ENCODE results near the gene KCNJ3.
"Not testable (repeated sequence)": the region's sequence is repeated elsewhere in the genome, so short reads cannot be mapped to it uniquely, and the experiment has no call there.

KCNJ3 gene

GRCh38 chr2:154850532-154850931 lies 152.0 kb downstream of the KCNJ3 start:
- DNase-seq: no peak

DNA sequence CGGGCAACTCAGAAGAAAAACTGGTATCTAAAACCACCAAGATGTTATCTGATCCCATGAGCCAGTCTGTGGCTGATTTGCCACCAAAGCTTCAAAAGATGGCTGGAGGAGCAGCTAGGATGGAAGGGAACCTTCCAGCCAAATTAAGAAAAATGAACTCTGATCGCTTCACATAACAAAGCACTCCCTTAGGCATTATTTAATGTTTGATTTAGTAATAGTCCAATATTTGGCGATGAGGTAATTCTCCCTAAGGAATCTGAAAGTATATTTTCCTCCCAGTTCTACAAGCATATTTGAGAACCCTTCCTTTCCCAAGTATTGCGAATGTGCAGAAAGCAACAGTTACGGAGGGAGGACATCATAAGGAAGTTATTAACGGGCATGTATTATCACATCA lies 156.6 kb downstream of the KCNJ3 start:
- no peak for DNase-seq

- DNase-seq: not testable (repeated sequence)
Measured at GRCh38 chr2:154867151-154867550, 168.7 kb downstream of the KCNJ3 start.

DNA sequence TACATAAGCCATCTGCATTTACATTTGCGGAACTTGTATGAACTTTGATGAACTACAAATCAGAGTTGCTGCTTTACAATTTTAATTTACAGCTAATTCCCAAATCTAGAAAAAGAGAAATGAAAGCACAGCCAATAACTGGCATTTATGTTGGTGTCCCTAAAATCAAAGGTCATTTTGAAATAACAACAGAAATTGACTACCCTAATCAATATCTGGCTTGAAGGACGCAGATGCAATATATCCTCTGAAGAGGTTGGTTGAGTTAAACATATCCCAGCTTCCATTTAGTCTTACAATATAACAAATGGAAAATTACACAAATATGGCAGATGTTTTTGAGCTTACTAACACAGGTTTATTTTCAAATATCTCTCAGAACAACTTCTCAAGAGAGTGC lies 177.5 kb downstream of the KCNJ3 start:
- DNase-seq: no peak

DNA sequence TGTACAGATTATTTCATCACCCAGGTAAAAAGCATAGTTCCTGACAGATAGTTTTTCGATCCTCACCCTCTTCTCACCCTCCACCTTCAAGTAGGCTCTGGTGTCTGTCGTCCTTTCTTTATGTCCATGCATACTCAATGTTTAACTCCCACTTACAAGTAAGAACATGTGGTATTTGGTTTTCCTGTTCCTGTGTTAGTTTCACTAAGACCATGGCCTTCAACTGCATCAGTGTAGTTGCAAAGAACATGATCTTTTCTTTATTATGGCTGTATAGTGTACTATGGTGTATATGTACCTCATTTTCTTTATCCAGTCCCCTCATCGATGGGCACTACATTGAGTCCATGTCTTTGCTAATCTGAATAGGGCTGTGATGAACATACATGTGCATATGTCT lies 184.2 kb downstream of the KCNJ3 start:
- no peak for DNase-seq

- no peak for DNase-seq
Measured at GRCh38 chr2:154886316-154886715, 187.8 kb downstream of the KCNJ3 start.

DNA sequence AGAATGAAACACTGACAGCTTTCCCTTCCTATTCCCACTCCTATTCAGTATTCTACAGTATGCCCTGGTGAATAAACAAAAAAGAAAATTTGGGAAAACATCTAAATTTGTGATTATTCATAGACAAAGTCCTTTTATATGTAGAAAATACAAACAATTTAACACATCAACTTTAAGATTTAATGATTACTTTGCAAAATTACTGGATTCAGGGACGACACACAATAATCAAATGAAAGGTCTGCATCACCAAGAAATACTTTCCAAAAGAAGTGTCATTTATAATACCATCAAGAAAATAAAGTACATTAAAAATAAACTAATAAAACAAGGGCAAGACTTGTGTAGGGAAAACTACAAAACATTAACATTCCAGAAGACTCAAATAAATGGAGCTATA lies 199.8 kb downstream of the KCNJ3 start:
- DNase-seq: no peak

DNA sequence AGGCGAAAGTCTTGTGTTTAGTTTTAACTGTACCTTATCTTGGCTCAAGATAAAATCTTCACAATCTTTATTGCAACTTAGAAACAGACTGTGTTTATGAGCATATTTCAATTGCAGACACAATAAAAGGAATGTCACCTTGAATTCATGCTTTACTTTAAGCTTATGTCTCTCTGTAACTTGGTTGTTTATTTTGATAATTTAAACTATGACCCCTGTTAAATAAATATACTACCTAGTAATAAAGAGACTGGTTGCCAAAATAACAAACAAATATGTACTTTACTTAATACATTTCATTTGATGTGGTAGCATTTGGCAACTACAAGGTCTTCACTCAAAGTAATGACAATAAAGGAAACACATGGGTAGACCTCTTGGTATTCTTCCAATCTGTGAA lies 202.6 kb downstream of the KCNJ3 start:
- DNase-seq: no peak
